Hepatocyte (in vitro differentiated cells): ENCODE data around the gene PEX12.

Source experiments
- CTCF ChIP-seq: fragments of 200-600 bp; sonication (generic); IDR thresholded peaks from 2 replicates; pipeline ENCODE4 v1.5.1; 2016; ENCODE audit warnings: antibody characterized with exemption, mild to moderate bottlenecking; ENCODE audit not compliant: poor library complexity
- EZH2 ChIP-seq: fragments of 200-600 bp; sonication (generic); IDR thresholded peaks from 2 replicates; pipeline ENCODE4 v1.6.1; 2016; ENCODE audit warnings: antibody characterized with exemption, mild to moderate bottlenecking, borderline replicate concordance
- EZH2phosphoT487 ChIP-seq: fragments of 200-600 bp; sonication (generic); IDR thresholded peaks from one replicate; pipeline ENCODE4 v1.6.1; 2018; ENCODE audit warnings: antibody characterized with exemption, mild to moderate bottlenecking, low read depth, moderate library complexity; ENCODE audit not compliant: unreplicated experiment, severe bottlenecking

GRCh38 chr17:35612924-35613521 is 34.7 kb upstream of the PEX12 start:
- TF ChIP-seq CTCF (peak; percentile 81), EZH2 (no peak), EZH2phosphoT487 (no peak)
